ENCODE results near the gene SLC35G4. TPM values are rescaled to one million over a fixed set of nuclear protein-coding genes. Genes with fewer than 3 reads are reported as not detected.

SLC35G4 gene
- total and polyA plus RNA-seq, 7 donors, result not detected

GRCh38 chr18:11585596-11585995 is 23.8 kb upstream of the SLC35G4 start:
- ATAC-seq (no peak), DNase-seq (no peak)
- TF ChIP-seq CTCF (IDR thresholded peaks at IDR 0.05), result no peak
- Histone ChIP-seq H3K4me1 (no peaks in the 10 kb centered on the region), H3K9me3 (no peaks in the 10 kb centered on the region), H3K36me3 (ENCODE audit: insufficient read depth in 1 of 2, low read depth in 1 of 2) (no peaks in the 10 kb centered on the region), H3K4me3 (no peak overlapping the region), H3K27me3 (ENCODE audit: insufficient read depth in 3 of 3, low read length in 2 of 3) (peaks cover 0 to 14% (median 0%) of the 10 kb centered on the region in 3 donors), H3K27ac (no peak overlapping the region)
- intact Hi-C loops (cut with DNase I), result no loop called here
- WGBS, 3 donors, result 64 to 72% (median 65%) methylated on average over 7 of the region's 7 CpGs

- Histone ChIP-seq H3K27me3 (ENCODE audit: insufficient read depth in 3 of 3, low read length in 2 of 3) (peaks cover 0 to 15% (median 0%) of the 10 kb centered on the region in 3 donors), H3K36me3 (ENCODE audit: insufficient read depth in 1 of 2, low read depth in 1 of 2) (no peaks in the 10 kb centered on the region), H3K4me1 (no peaks in the 10 kb centered on the region), H3K4me3 (no peak overlapping the region), H3K9me3 (no peaks in the 10 kb centered on the region), H3K27ac (no peak overlapping the region)
- 53 to 68% (median 55%) methylated on average over 3 of the region's 3 CpGs for WGBS, 3 donors
- intact Hi-C loops (cut with DNase I), result no loop called here
- DNase-seq (no peak), ATAC-seq (no peak)
- TF ChIP-seq CTCF (IDR thresholded peaks at IDR 0.05), result no peak
Observed at GRCh38 chr18:11586896-11587295, 22.5 kb upstream of the SLC35G4 start.

- Histone ChIP-seq H3K4me3 (no peak overlapping the region), H3K27ac (no peak overlapping the region), H3K4me1 (no peaks in the 10 kb centered on the region), H3K9me3 (no peaks in the 10 kb centered on the region), H3K36me3 (ENCODE audit: insufficient read depth in 1 of 2, low read depth in 1 of 2) (no peaks in the 10 kb centered on the region), H3K27me3 (ENCODE audit: insufficient read depth in 3 of 3, low read length in 2 of 3) (peaks cover 0 to 16% (median 2%) of the 10 kb centered on the region in 3 donors)
- intact Hi-C loops (cut with DNase I), result no loop called here
- ATAC-seq (no peak), DNase-seq (no peak)
- TF ChIP-seq CTCF (IDR thresholded peaks at IDR 0.05), result no peak
- 79 to 93% (median 90%) methylated on average over 2 of the region's 2 CpGs for WGBS, 3 donors
Observed at GRCh38 chr18:11587432-11587831, 22.0 kb upstream of the SLC35G4 start.

- intact Hi-C loops (cut with DNase I), result no loop called here
- Histone ChIP-seq H3K27me3 (ENCODE audit: insufficient read depth in 3 of 3, low read length in 2 of 3) (peaks cover 0 to 20% (median 2%) of the 10 kb centered on the region in 3 donors), H3K36me3 (ENCODE audit: insufficient read depth in 1 of 2, low read depth in 1 of 2) (no peaks in the 10 kb centered on the region), H3K27ac (no peak overlapping the region), H3K4me1 (no peaks in the 10 kb centered on the region), H3K4me3 (no peak overlapping the region), H3K9me3 (no peaks in the 10 kb centered on the region)
- ATAC-seq, result no peak
- TF ChIP-seq CTCF (IDR thresholded peaks at IDR 0.05), result no peak
- no peak for DNase-seq
- WGBS, 3 donors, result 44 to 56% (median 52%) methylated on average over 3 of the region's 3 CpGs
Observed at GRCh38 chr18:11587846-11588245, 21.6 kb upstream of the SLC35G4 start.

- TF ChIP-seq CTCF (IDR thresholded peaks at IDR 0.05), result no peak
- no peak for ATAC-seq
Observed at GRCh38 chr18:11591957-11592356, 17.4 kb upstream of the SLC35G4 start.

More at GRCh38 chr18:11591957-11592356, 17.4 kb upstream of the SLC35G4 start:
- Histone ChIP-seq H3K4me1 (no peaks in the 10 kb centered on the region), H3K4me3 (no peak overlapping the region), H3K27me3 (ENCODE audit: insufficient read depth in 3 of 3, low read length in 2 of 3) (peaks cover 0 to 23% (median 2%) of the 10 kb centered on the region in 3 donors), H3K27ac (no peak overlapping the region), H3K9me3 (no peaks in the 10 kb centered on the region), H3K36me3 (ENCODE audit: insufficient read depth in 1 of 2, low read depth in 1 of 2) (no peaks in the 10 kb centered on the region)
- 83 to 84% (median 84%) methylated on average over 3 of the region's 3 CpGs for WGBS, 3 donors
- intact Hi-C loops (cut with DNase I), result no loop called here
- no peak for DNase-seq
